ENCODE data around the gene RFXANK.
"Not testable (repeated sequence)": the region's sequence is repeated elsewhere in the genome, so short reads cannot be mapped to it uniquely, and the experiment has no call there.

RFXANK gene

GRCh38 chr19:19207637-19208572, 15.8 kb downstream of the RFXANK start:
- DNase-seq, result no peak

- DNase-seq, result no peak
Observed at GRCh38 chr19:19209372-19209771, 17.3 kb downstream of the RFXANK start.

- no peak for DNase-seq
Observed at GRCh38 chr19:19211499-19212420, 19.7 kb downstream of the RFXANK start, which contains the start of gene NCAN. NCAN (plus strand) TSS chr19:19211958; CDS start chr19:19216954, 4,996 bp downstream.

- DNase-seq, result no peak
Observed at GRCh38 chr19:19212916-19213315, 20.9 kb downstream of the RFXANK start.

- DNase-seq, result no peak
Observed at GRCh38 chr19:19213426-19214158, 21.5 kb downstream of the RFXANK start.

GRCh38 chr19:19214159-19214490, 22.1 kb downstream of the RFXANK start:
- no peak for DNase-seq

GRCh38 chr19:19214892-19215291, 22.8 kb downstream of the RFXANK start:
- peak; percentile 26 for DNase-seq

- DNase-seq, result no peak
Observed at GRCh38 chr19:19215792-19216191, 23.7 kb downstream of the RFXANK start.

GRCh38 chr19:19217099-19217498, 25.0 kb downstream of the RFXANK start:
- no peak for DNase-seq

GRCh38 chr19:19218911-19219310, 26.9 kb downstream of the RFXANK start:
- DNase-seq, result no peak

GRCh38 chr19:19221000-19221399, 28.9 kb downstream of the RFXANK start:
- DNase-seq, result not testable (repeated sequence)

- no peak for DNase-seq
Observed at GRCh38 chr19:19223060-19223459, 31.0 kb downstream of the RFXANK start.

- DNase-seq, result no peak
Observed at GRCh38 chr19:19223636-19224035, 31.6 kb downstream of the RFXANK start.

GRCh38 chr19:19224150-19224851, 32.2 kb downstream of the RFXANK start:
- DNase-seq, result no peak

GRCh38 chr19:19224852-19225494, 32.9 kb downstream of the RFXANK start:
- DNase-seq, result peak; percentile 67

- DNase-seq, result no peak
Observed at GRCh38 chr19:19226204-19226603, 34.1 kb downstream of the RFXANK start.

GRCh38 chr19:19226663-19227062, 34.6 kb downstream of the RFXANK start:
- DNase-seq, result no peak

- DNase-seq, result no peak
Observed at GRCh38 chr19:19227217-19227616, 35.2 kb downstream of the RFXANK start.

- DNase-seq, result no peak
Observed at GRCh38 chr19:19229701-19230100, 37.6 kb downstream of the RFXANK start.

GRCh38 chr19:19230999-19231398, 38.9 kb downstream of the RFXANK start:
- DNase-seq, result no peak

GRCh38 chr19:19232261-19232721, 40.2 kb downstream of the RFXANK start:
- DNase-seq, result no peak
